H9 (cell line): ENCODE measurements around the gene FUT4. TPM values are rescaled to one million over a fixed set of nuclear protein-coding genes. Genes with fewer than 3 reads are reported as not detected.

Experiments
- DNase-seq: peaks from one replicate; pipeline ENCODE4 v3.0.0-alpha.2; 2017
- H2AFZ ChIP-seq: one replicate; pipeline ENCODE4 v1.6.1; 2013; ENCODE audit warnings: mild to moderate bottlenecking, low read length, control low read depth, moderate library complexity
- H2AK5ac ChIP-seq: 2 replicates; pipeline ENCODE4 v1.6.1; 2013; ENCODE audit warnings: low read length, control low read depth, mixed read lengths; ENCODE audit not compliant: insufficient read length
- H2BK120ac ChIP-seq: one replicate; pipeline ENCODE4 v1.6.1; 2013; ENCODE audit warnings: low read depth, mild to moderate bottlenecking, low read length, control low read depth, inconsistent platforms; ENCODE audit not compliant: poor library complexity, severe bottlenecking
- H2BK12ac ChIP-seq: 2 replicates; pipeline ENCODE4 v1.6.1; 2013; ENCODE audit warnings: low read length, control low read depth, mixed read lengths, low read depth; ENCODE audit not compliant: insufficient read length
- H2BK15ac ChIP-seq: 2 replicates; pipeline ENCODE4 v1.6.1; 2013; ENCODE audit warnings: low read depth, low read length, control low read depth
- H2BK20ac ChIP-seq: one replicate; pipeline ENCODE4 v1.6.1; 2013; ENCODE audit warnings: low read depth, mild to moderate bottlenecking, low read length, control low read depth, inconsistent platforms; ENCODE audit not compliant: poor library complexity, severe bottlenecking
- H2BK5ac ChIP-seq: 2 replicates; pipeline ENCODE4 v1.6.1; 2013; ENCODE audit warnings: low read length, control low read depth, mixed read lengths; ENCODE audit not compliant: insufficient read length
- H3K14ac ChIP-seq: 2 replicates; pipeline ENCODE4 v1.6.1; 2013; ENCODE audit warnings: low read length, control low read depth; ENCODE audit not compliant: insufficient read depth
- H3K18ac ChIP-seq: 2 replicates; pipeline ENCODE4 v1.6.1; 2013; ENCODE audit warnings: low read depth, mild to moderate bottlenecking, mixed read lengths, low read length, control low read depth; ENCODE audit not compliant: insufficient read length
- H3K23ac ChIP-seq: 2 replicates; pipeline ENCODE4 v1.6.1; 2013; ENCODE audit warnings: low read length, control low read depth, mixed read lengths, low read depth; ENCODE audit not compliant: insufficient read length
- H3K23me2 ChIP-seq: 2 replicates; pipeline ENCODE4 v1.6.1; 2013; ENCODE audit warnings: low read depth, mild to moderate bottlenecking, mixed read lengths, low read length, control low read depth; ENCODE audit not compliant: insufficient read length, poor library complexity, severe bottlenecking
- H3K27ac ChIP-seq: 2 replicates; pipeline ENCODE4 v1.5.1; 2013; ENCODE audit warnings: low read length, control low read depth, mixed read lengths, low read depth; ENCODE audit not compliant: insufficient read length
- H3K27me3 ChIP-seq: 2 replicates; pipeline ENCODE4 v1.6.1; 2013; ENCODE audit warnings: low read length, control low read depth, inconsistent platforms; ENCODE audit not compliant: insufficient read depth
- H3K4ac ChIP-seq: 2 replicates; pipeline ENCODE4 v1.6.1; 2013; ENCODE audit warnings: low read depth, mild to moderate bottlenecking, control low read depth, inconsistent platforms, low read length, moderate library complexity
- H3K4me1 ChIP-seq: 2 replicates; pipeline ENCODE4 v1.6.1; 2013; ENCODE audit warnings: low read length, control low read depth, inconsistent platforms; ENCODE audit not compliant: insufficient read depth
- H3K4me2 ChIP-seq: 2 replicates; pipeline ENCODE4 v1.6.1; 2013; ENCODE audit warnings: low read length, control low read depth, mixed read lengths; ENCODE audit not compliant: insufficient read length, insufficient read depth
- H3K56ac ChIP-seq: 2 replicates; pipeline ENCODE4 v1.6.1; 2013; ENCODE audit warnings: low read depth, mild to moderate bottlenecking, mixed read lengths, low read length, control low read depth; ENCODE audit not compliant: insufficient read length
- H3K79me1 ChIP-seq: 2 replicates; pipeline ENCODE4 v1.6.1; 2013; ENCODE audit warnings: low read depth, mild to moderate bottlenecking, moderate library complexity, low read length, control low read depth, inconsistent platforms; ENCODE audit not compliant: insufficient read depth, poor library complexity, severe bottlenecking
- H3K79me2 ChIP-seq: 2 replicates; pipeline ENCODE4 v1.6.1; 2013; ENCODE audit warnings: low read length, control low read depth, inconsistent platforms; ENCODE audit not compliant: insufficient read depth
- H3K9ac ChIP-seq: 2 replicates; pipeline ENCODE4 v1.6.1; 2013; ENCODE audit warnings: low read length, control low read depth, mixed read lengths; ENCODE audit not compliant: insufficient read length; ENCODE audit errors: extremely low read depth
- H3K9me3 ChIP-seq: one replicate; pipeline ENCODE4 v1.6.1; 2013; ENCODE audit warnings: low read depth, low read length, inconsistent platforms; ENCODE audit not compliant: control insufficient read depth
- H3T11ph ChIP-seq: one replicate; pipeline ENCODE4 v1.6.1; 2013; ENCODE audit warnings: mild to moderate bottlenecking, low read length, control low read depth, inconsistent platforms
- H4K20me1 ChIP-seq: one replicate; pipeline ENCODE4 v1.6.1; 2013; ENCODE audit not compliant: control insufficient read depth, insufficient read length, insufficient read depth
- H4K5ac ChIP-seq: 2 replicates; pipeline ENCODE4 v1.6.1; 2013; ENCODE audit warnings: low read depth, mild to moderate bottlenecking, mixed read lengths, low read length, control low read depth; ENCODE audit not compliant: insufficient read length
- H4K8ac ChIP-seq: replicated peaks from 2 replicates; pipeline ENCODE4 v1.6.1; 2013; ENCODE audit warnings: low read length, control low read depth, mixed read lengths, low read depth; ENCODE audit not compliant: insufficient read length
- H4K91ac ChIP-seq: 2 replicates; pipeline ENCODE4 v1.6.1; 2013; ENCODE audit warnings: low read depth, mild to moderate bottlenecking, moderate library complexity, mixed read lengths, low read length, control low read depth; ENCODE audit not compliant: insufficient read length
- H3K27ac Mint-ChIP-seq, 3 experiments: 2 replicates in 2 of 3; 3 replicates in 1 of 3; pipeline ENCODE4 v1.8.0; 2020 to 2021; ENCODE audit warnings: mixed read lengths in 3 of 3, mild to moderate bottlenecking in 1 of 3, moderate library complexity in 1 of 3
- H3K27me3 Mint-ChIP-seq: 2 replicates; pipeline ENCODE4 v1.8.0; 2021; ENCODE audit warnings: low read depth, mild to moderate bottlenecking, moderate library complexity, mixed read lengths
- H3K36me3 Mint-ChIP-seq, 3 experiments: 2 replicates in 2 of 3; 3 replicates in 1 of 3; pipeline ENCODE4 v1.8.0; 2020 to 2021; ENCODE audit warnings: low read depth in 3 of 3, mixed read lengths in 3 of 3; ENCODE audit not compliant: insufficient read depth in 1 of 3
- H3K4me1 Mint-ChIP-seq, 2 experiments: 2 replicates each; pipeline ENCODE4 v1.8.0; 2020; ENCODE audit warnings: mixed read lengths in 2 of 2
- H3K4me3 Mint-ChIP-seq, 2 experiments: 2 replicates in 1 of 2; 3 replicates in 1 of 2; pipeline ENCODE4 v1.8.0; 2020 to 2021; ENCODE audit warnings: mild to moderate bottlenecking in 2 of 2, mixed read lengths in 2 of 2, moderate library complexity in 1 of 2
- H3K9me3 Mint-ChIP-seq, 2 experiments: 2 replicates in 1 of 2; 3 replicates in 1 of 2; pipeline ENCODE4 v1.8.0; 2020; ENCODE audit warnings: mild to moderate bottlenecking in 2 of 2, mixed read lengths in 2 of 2, moderate library complexity in 1 of 2
- CTCF ChIP-seq: fragments of 200-600 bp; sonication (generic); conservative IDR thresholded peaks from 3 replicates; pipeline ENCODE4 v1.8.0; 2021; ENCODE audit warnings: antibody characterized with exemption, mild to moderate bottlenecking
- WGBS: extraction: QIAGEN DNeasy Blood & Tissue Kit; methylation state at CpG from one replicate; pipeline ENCODE4 v1.1.7; 2013; ENCODE audit warnings: missing lambda C conversion rate, low lambda C conversion rate, mixed read lengths; ENCODE audit not compliant: insufficient read length; ENCODE audit errors: extremely low coverage; 5-methylcytosine and 5-hydroxymethylcytosine counted together
- total RNA-seq: library from RNA; stranded (reverse); gene quantifications from 2 replicates; pipeline ENCODE4 v1.2.1, GENCODE V29; 2021

Gene FUT4
- total RNA-seq, 1 experiment from 2014 or later: 5.3 TPM

- H3K4ac ChIP-seq: no peak overlapping the region
- no peak overlapping the region for H3K14ac ChIP-seq
- DNase-seq: no peak
- no peak overlapping the region for H4K91ac ChIP-seq
- H4K20me1 ChIP-seq: no peaks in the 10 kb centered on the region
- no peak overlapping the region for H2BK12ac ChIP-seq
- H2AK5ac ChIP-seq: no peak overlapping the region
- Mint-ChIP-seq H3K27me3 (no peaks in the 10 kb centered on the region), H3K36me3 (no peaks in the 10 kb centered on the region), H3K9me3 (no peaks in the 10 kb centered on the region), H3K27ac (peak overlapping the region in 1 of 3 experiments; percentile 1; a peak in 1 of 7 replicates), H3K4me1 (peaks cover 6 to 10% of the 10 kb centered on the region in 2 experiments), H3K4me3 (no peak overlapping the region)
- no peak overlapping the region for H2BK20ac ChIP-seq
- no peaks in the 10 kb centered on the region for H3K9me3 ChIP-seq
- H3K4me2 ChIP-seq: no peak overlapping the region
- no peak overlapping the region for H2AFZ ChIP-seq
- no peak overlapping the region for H3K56ac ChIP-seq
- no peaks in the 10 kb centered on the region for H3K79me2 ChIP-seq
- H3T11ph ChIP-seq: no peak overlapping the region
- no peak overlapping the region for H2BK15ac ChIP-seq
- H4K8ac ChIP-seq: no peak overlapping the region
- H3K79me1 ChIP-seq: no peaks in the 10 kb centered on the region
- H2BK120ac ChIP-seq: no peak overlapping the region
- TF ChIP-seq CTCF: no peak
- H3K9ac ChIP-seq: no peak overlapping the region
- H3K18ac ChIP-seq: no peak overlapping the region
- no peak overlapping the region for H2BK5ac ChIP-seq
- no peaks in the 10 kb centered on the region for H3K23me2 ChIP-seq
- no peak overlapping the region for H4K5ac ChIP-seq
- no peak overlapping the region for H3K23ac ChIP-seq
- WGBS: no CpG with 5 or more reads among the region's 4 CpGs
- H3K27ac ChIP-seq: no peak overlapping the region
- H3K27me3 ChIP-seq: no peaks in the 10 kb centered on the region
- H3K4me1 ChIP-seq: no peaks in the 10 kb centered on the region
Observed at GRCh38 chr11:94563176-94563847, 19.6 kb downstream of the FUT4 start.
